ENCODE data around the gene CYLD. TPM values are rescaled to one million over a fixed set of nuclear protein-coding genes. Genes with fewer than 3 reads are reported as not detected.

The CYLD gene
- total RNA-seq, 1 experiment from 2014 or later, result 11.9 TPM

DNA sequence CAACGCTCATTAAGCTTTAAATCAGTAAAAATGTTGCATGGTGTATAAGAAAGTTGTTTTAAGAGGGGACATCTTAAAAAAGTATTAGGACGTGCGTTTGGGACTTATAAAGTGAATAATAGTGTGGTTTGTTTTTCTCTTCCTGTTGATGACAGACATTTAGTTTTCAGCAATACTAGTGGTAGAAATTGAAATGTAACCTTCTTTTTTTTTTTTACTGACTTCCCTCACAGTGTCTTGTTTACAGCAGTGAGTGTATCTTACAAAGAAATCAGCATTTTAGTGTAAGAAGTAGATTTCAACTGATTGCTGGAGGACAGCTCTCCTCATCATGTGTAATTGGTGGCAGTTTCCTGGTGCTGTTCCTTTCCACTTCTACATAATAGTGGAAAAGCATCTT is 39.6 kb downstream of the CYLD start (continued):
- TF ChIP-seq, protein P1, sequence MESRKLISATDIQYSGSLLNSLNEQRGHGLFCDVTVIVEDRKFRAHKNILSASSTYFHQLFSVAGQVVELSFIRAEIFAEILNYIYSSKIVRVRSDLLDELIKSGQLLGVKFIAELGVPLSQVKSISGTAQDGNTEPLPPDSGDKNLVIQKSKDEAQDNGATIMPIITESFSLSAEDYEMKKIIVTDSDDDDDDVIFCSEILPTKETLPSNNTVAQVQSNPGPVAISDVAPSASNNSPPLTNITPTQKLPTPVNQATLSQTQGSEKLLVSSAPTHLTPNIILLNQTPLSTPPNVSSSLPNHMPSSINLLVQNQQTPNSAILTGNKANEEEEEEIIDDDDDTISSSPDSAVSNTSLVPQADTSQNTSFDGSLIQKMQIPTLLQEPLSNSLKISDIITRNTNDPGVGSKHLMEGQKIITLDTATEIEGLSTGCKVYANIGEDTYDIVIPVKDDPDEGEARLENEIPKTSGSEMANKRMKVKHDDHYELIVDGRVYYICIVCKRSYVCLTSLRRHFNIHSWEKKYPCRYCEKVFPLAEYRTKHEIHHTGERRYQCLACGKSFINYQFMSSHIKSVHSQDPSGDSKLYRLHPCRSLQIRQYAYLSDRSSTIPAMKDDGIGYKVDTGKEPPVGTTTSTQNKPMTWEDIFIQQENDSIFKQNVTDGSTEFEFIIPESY (IDR thresholded peaks at IDR 0.05; ENCODE audit: extremely low read depth, insufficient replicate concordance, low read length), result no peak
- TF ChIP-seq POLR2AphosphoS5 (IDR thresholded peaks at IDR 0.05; ENCODE audit: low read depth, low read length) (no peak), SRF (IDR thresholded peaks at IDR 0.05; ENCODE audit: low read depth) (no peak), ZNF274 (IDR thresholded peaks at IDR 0.05; ENCODE audit: low read depth, low read length) (no peak)

DNA sequence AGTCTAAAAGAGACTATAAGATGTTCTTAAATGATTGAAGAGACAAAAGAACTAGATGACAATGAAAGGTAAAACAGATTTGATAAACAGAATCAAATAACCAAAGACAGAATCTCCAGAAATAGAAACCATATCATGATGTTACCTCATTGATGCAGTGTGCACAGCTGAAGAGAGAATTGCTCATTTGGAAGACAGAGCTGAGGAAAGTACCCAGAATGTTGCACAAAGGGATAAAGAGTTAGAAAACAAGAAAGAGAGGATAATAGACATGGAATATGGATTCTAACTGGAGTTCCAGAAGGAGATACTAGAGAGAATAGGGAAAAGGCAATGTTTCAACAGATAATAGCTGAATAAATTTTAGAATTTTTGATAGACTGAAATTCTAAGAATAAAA is 47.9 kb downstream of the CYLD start:
- Histone ChIP-seq H3K79me2 (ENCODE audit: insufficient read depth, low read length) (no peaks in the 10 kb centered on the region), H3K4me2 (ENCODE audit: low read length) (no peak overlapping the region), H3K4me1 (ENCODE audit: control insufficient read depth in 1 of 2, insufficient read depth in 2 of 2, low read length in 2 of 2) (no peaks in the 10 kb centered on the region), H3K9me3 (ENCODE audit: control insufficient read depth in 1 of 2, insufficient read depth in 1 of 2, low read depth in 1 of 2, low read length in 2 of 2) (no peaks in the 10 kb centered on the region), H3K4me3 (replicated peaks in 1 of 2; ENCODE audit: low read depth in 1 of 2, low read length in 2 of 2) (no peak overlapping the region), H4K20me1 (ENCODE audit: insufficient read depth) (no peaks in the 10 kb centered on the region), H3K27ac (ENCODE audit: low read depth, low read length) (no peak overlapping the region), H3K27me3 (ENCODE audit: insufficient read depth, low read length) (no peaks in the 10 kb centered on the region), H3K9ac (ENCODE audit: low read length) (no peak overlapping the region), H2AFZ (ENCODE audit: low read depth, low read length, poor library complexity, severe bottlenecking) (no peak overlapping the region), H3K9me2 (ENCODE audit: insufficient read depth) (no peaks in the 10 kb centered on the region), H3K36me3 (ENCODE audit: control insufficient read depth in 1 of 2, insufficient read depth in 2 of 2, low read length in 2 of 2) (no peaks in the 10 kb centered on the region)
- intact Hi-C loops (cut with micrococcal nuclease), result no loop called here
- ChIA-PET RAD21 (ENCODE audit: low non-redundant PET in 1 of 2, low total read pairs in 2 of 2, uncharacterized antibody in 2 of 2, unreplicated experiment in 2 of 2) (no interaction called here), POLR2A (no interaction called here), CTCF (interaction anchor here (2.6 kb wide), 1 partner anchor 17 kb away, joined by 11 read pairs; no protein-coding TSS in a partner anchor)
- ATAC-seq (no peak), DNase-seq (ENCODE audit: low read depth, low spot score) (no peak)
- BruUV-seq (replicated peaks), result no TSS peak
- TF ChIP-seq ZFX (IDR thresholded peaks at IDR 0.05), result no peak

DNA sequence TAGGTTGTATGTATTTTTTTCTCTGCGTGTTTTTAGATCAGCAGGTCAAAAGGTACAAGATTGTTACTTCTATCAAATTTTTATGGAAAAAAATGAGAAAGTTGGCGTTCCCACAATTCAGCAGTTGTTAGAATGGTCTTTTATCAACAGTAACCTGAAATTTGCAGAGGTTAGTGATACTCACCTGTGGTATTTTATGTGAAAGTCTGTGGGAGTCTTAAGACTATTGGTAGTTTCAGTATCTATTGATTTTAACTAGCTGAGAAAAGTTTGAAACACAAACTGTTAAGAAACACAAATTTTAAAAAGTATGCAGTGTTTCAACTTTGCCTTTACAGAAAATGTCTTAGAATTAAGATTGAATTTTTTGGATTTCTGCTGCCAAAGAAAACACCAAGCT is 49.6 kb downstream of the CYLD start:
- no peaks in the 10 kb centered on the region for H3K79me2 ChIP-seq (ENCODE audit: insufficient read depth, low read length)
- TF ChIP-seq, protein P2, sequence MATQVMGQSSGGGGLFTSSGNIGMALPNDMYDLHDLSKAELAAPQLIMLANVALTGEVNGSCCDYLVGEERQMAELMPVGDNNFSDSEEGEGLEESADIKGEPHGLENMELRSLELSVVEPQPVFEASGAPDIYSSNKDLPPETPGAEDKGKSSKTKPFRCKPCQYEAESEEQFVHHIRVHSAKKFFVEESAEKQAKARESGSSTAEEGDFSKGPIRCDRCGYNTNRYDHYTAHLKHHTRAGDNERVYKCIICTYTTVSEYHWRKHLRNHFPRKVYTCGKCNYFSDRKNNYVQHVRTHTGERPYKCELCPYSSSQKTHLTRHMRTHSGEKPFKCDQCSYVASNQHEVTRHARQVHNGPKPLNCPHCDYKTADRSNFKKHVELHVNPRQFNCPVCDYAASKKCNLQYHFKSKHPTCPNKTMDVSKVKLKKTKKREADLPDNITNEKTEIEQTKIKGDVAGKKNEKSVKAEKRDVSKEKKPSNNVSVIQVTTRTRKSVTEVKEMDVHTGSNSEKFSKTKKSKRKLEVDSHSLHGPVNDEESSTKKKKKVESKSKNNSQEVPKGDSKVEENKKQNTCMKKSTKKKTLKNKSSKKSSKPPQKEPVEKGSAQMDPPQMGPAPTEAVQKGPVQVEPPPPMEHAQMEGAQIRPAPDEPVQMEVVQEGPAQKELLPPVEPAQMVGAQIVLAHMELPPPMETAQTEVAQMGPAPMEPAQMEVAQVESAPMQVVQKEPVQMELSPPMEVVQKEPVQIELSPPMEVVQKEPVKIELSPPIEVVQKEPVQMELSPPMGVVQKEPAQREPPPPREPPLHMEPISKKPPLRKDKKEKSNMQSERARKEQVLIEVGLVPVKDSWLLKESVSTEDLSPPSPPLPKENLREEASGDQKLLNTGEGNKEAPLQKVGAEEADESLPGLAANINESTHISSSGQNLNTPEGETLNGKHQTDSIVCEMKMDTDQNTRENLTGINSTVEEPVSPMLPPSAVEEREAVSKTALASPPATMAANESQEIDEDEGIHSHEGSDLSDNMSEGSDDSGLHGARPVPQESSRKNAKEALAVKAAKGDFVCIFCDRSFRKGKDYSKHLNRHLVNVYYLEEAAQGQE (IDR thresholded peaks at IDR 0.05; ENCODE audit: low read depth), result no peak
- TF ChIP-seq, protein P3, sequence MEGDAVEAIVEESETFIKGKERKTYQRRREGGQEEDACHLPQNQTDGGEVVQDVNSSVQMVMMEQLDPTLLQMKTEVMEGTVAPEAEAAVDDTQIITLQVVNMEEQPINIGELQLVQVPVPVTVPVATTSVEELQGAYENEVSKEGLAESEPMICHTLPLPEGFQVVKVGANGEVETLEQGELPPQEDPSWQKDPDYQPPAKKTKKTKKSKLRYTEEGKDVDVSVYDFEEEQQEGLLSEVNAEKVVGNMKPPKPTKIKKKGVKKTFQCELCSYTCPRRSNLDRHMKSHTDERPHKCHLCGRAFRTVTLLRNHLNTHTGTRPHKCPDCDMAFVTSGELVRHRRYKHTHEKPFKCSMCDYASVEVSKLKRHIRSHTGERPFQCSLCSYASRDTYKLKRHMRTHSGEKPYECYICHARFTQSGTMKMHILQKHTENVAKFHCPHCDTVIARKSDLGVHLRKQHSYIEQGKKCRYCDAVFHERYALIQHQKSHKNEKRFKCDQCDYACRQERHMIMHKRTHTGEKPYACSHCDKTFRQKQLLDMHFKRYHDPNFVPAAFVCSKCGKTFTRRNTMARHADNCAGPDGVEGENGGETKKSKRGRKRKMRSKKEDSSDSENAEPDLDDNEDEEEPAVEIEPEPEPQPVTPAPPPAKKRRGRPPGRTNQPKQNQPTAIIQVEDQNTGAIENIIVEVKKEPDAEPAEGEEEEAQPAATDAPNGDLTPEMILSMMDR (IDR thresholded peaks at IDR 0.05 in 2 of 3, conservative IDR thresholded peaks at IDR 0.05 in 1 of 3; ENCODE audit: borderline replicate concordance in 1 of 3, insufficient read depth in 1 of 3, low read depth in 2 of 3, low read length in 2 of 3), result no peak
- no peak for TF ChIP-seq FOSL1 (IDR thresholded peaks at IDR 0.05; ENCODE audit: low read depth)
- no peak overlapping the region for H3K9ac ChIP-seq (ENCODE audit: low read length)
- ChIA-PET RAD21 (ENCODE audit: low non-redundant PET in 1 of 2, low total read pairs in 2 of 2, uncharacterized antibody in 2 of 2, unreplicated experiment in 2 of 2) (no interaction called here), CTCF (interaction anchor here (2.6 kb wide), 1 partner anchor 15 kb away, joined by 11 read pairs; no protein-coding TSS in a partner anchor), POLR2A (no interaction called here)
- no peaks in the 10 kb centered on the region for H3K36me3 ChIP-seq (ENCODE audit: control insufficient read depth in 1 of 2, insufficient read depth in 2 of 2, low read length in 2 of 2)
- ATAC-seq (no peak), DNase-seq (ENCODE audit: low read depth, low spot score) (no peak)
- no peak overlapping the region for H3K4me2 ChIP-seq (ENCODE audit: low read length)
- H3K9me2 ChIP-seq (ENCODE audit: insufficient read depth), result no peaks in the 10 kb centered on the region
- H3K9me3 ChIP-seq (ENCODE audit: control insufficient read depth in 1 of 2, insufficient read depth in 1 of 2, low read depth in 1 of 2, low read length in 2 of 2), result no peaks in the 10 kb centered on the region
- H2AFZ ChIP-seq (ENCODE audit: low read depth, low read length, poor library complexity, severe bottlenecking), result no peak overlapping the region
- H4K20me1 ChIP-seq (ENCODE audit: insufficient read depth), result no peaks in the 10 kb centered on the region
- no peak overlapping the region for H3K27ac ChIP-seq (ENCODE audit: low read depth, low read length)
- H3K4me3 ChIP-seq (replicated peaks in 1 of 2; ENCODE audit: low read depth in 1 of 2, low read length in 2 of 2), result no peak overlapping the region
- H3K4me1 ChIP-seq (ENCODE audit: control insufficient read depth in 1 of 2, insufficient read depth in 2 of 2, low read length in 2 of 2), result no peaks in the 10 kb centered on the region
- H3K27me3 ChIP-seq (ENCODE audit: insufficient read depth, low read length), result no peaks in the 10 kb centered on the region
- BruUV-seq (replicated peaks), result no TSS peak
- intact Hi-C loops (cut with micrococcal nuclease), result no loop called here
